Neural progenitor cell (in vitro differentiated cells): ENCODE data around the gene SLC11A1.

Source experiments
- CTCF ChIP-seq: fragments of 200-600 bp; sonication (generic); IDR thresholded peaks from 2 replicates; pipeline ENCODE4 v1.5.1; 2017; ENCODE audit warnings: antibody characterized with exemption, mild to moderate bottlenecking
- EZH2 ChIP-seq: fragments of 200-600 bp; sonication (generic); IDR thresholded peaks from 2 replicates; pipeline ENCODE4 v1.6.1; 2017; ENCODE audit warnings: antibody characterized with exemption, mild to moderate bottlenecking, moderate library complexity
- EZH2phosphoT487 ChIP-seq: fragments of 200-600 bp; sonication (generic); IDR thresholded peaks from 2 replicates; pipeline ENCODE4 v1.6.1; 2017; ENCODE audit warnings: antibody characterized with exemption

- TF ChIP-seq CTCF, result no peak
- TF ChIP-seq EZH2, result no peak
- no peak for TF ChIP-seq EZH2phosphoT487
Measured at GRCh38 chr2:218419630-218420216, 37.6 kb downstream of the SLC11A1 start.
